IMR-90 (cell line): Measurements from ENCODE around the gene NACC2. TPM values are rescaled to one million over a fixed set of nuclear protein-coding genes. Genes with fewer than 3 reads are reported as not detected.

ENCODE experiments used
- ATAC-seq: fragments of 200-7000 bp; cut with Tn5 transposase; 2 replicates; pipeline ENCODE4 v1.9.1; 2020; ENCODE audit warnings: low read depth, mild to moderate bottlenecking, moderate library complexity
- BruUV-seq: library from RNA; stranded (reverse); fragments of 400-500 nt; replicated peaks from 2 replicates; lab custom pipeline; 2021; lab: Mats Ljungman, UMichigan
- CTCF ChIA-PET: fragments of 300-600 bp; formaldehyde crosslinking; extraction: SDS; loops from one replicate; lab custom pipeline; 2021; ENCODE audit warnings: antibody characterized with exemption; lab: Yijun Ruan, JAX
- POLR2A ChIA-PET: fragments of 300-600 bp; sonication (Branson Sonifier 250); formaldehyde crosslinking; loops from one replicate; lab custom pipeline; 2022; ENCODE audit warnings: antibody characterized with exemption; ENCODE audit not compliant: unreplicated experiment; lab: Charles Lee
- DNase-seq: peaks from one replicate; pipeline ENCODE4 v3.0.0; 2013
- H2AFZ ChIP-seq: replicated peaks from 2 replicates; pipeline ENCODE3; 2013; ENCODE audit warnings: low read length, mild to moderate bottlenecking; ENCODE audit not compliant: poor library complexity
- H2AK5ac ChIP-seq: 2 replicates; pipeline ENCODE4 v1.6.1; 2013; ENCODE audit warnings: low read depth, low read length, inconsistent platforms
- H2AK9ac ChIP-seq: replicated peaks from 2 replicates; pipeline ENCODE3; 2013; ENCODE audit warnings: mild to moderate bottlenecking, low read depth, low read length, moderate library complexity; ENCODE audit not compliant: poor library complexity
- H2BK120ac ChIP-seq: 2 replicates; pipeline ENCODE4 v1.6.1; 2013; ENCODE audit warnings: low read depth, low read length, inconsistent platforms
- H2BK15ac ChIP-seq: 3 replicates; pipeline ENCODE4 v1.6.1; 2013; ENCODE audit warnings: low read depth, low read length, inconsistent platforms
- H2BK20ac ChIP-seq: 2 replicates; pipeline ENCODE4 v1.6.1; 2013; ENCODE audit warnings: low read depth, mild to moderate bottlenecking, inconsistent platforms, low read length, moderate library complexity
- H2BK5ac ChIP-seq: 2 replicates; pipeline ENCODE4 v1.6.1; 2013; ENCODE audit warnings: mild to moderate bottlenecking, low read depth, low read length, inconsistent platforms; ENCODE audit not compliant: poor library complexity, severe bottlenecking
- H3K14ac ChIP-seq: replicated peaks from 2 replicates; pipeline ENCODE4 v1.6.1; 2013; ENCODE audit warnings: low read depth, low read length, inconsistent platforms
- H3K18ac ChIP-seq: 2 replicates; pipeline ENCODE4 v1.6.1; 2013; ENCODE audit warnings: low read depth, low read length, control low read depth
- H3K23ac ChIP-seq: 2 replicates; pipeline ENCODE4 v1.6.1; 2013; ENCODE audit warnings: low read depth, low read length, inconsistent platforms
- H3K27ac ChIP-seq: 2 replicates; pipeline ENCODE4 v1.5.1; 2013; ENCODE audit warnings: mild to moderate bottlenecking, control low read depth, low read length; ENCODE audit not compliant: insufficient read depth
- H3K27me3 ChIP-seq: 2 replicates; pipeline ENCODE4 v1.6.1; 2013; ENCODE audit warnings: low read length; ENCODE audit not compliant: control insufficient read depth, insufficient read depth
- H3K36me3 ChIP-seq: 2 replicates; pipeline ENCODE4 v1.6.1; 2013; ENCODE audit warnings: low read length, mixed read lengths; ENCODE audit not compliant: control insufficient read depth, insufficient read depth
- H3K4ac ChIP-seq: 2 replicates; pipeline ENCODE4 v1.6.1; 2013; ENCODE audit warnings: low read depth, low read length, inconsistent platforms
- H3K4me1 ChIP-seq: 2 replicates; pipeline ENCODE4 v1.6.1; 2013; ENCODE audit warnings: low read length, mixed read lengths; ENCODE audit not compliant: control insufficient read depth, insufficient read depth
- H3K4me2 ChIP-seq: 2 replicates; pipeline ENCODE4 v1.6.1; 2013; ENCODE audit warnings: low read depth, mild to moderate bottlenecking, control low read depth, low read length, moderate library complexity
- H3K4me3 ChIP-seq: 2 replicates; pipeline ENCODE4 v1.5.1; 2013; ENCODE audit warnings: low read depth, mild to moderate bottlenecking, control low read depth, low read length, moderate library complexity; ENCODE audit not compliant: insufficient read depth
- H3K56ac ChIP-seq: 2 replicates; pipeline ENCODE4 v1.6.1; 2013; ENCODE audit warnings: low read length, inconsistent platforms; ENCODE audit not compliant: insufficient read depth; ENCODE audit errors: extremely low read depth
- H3K79me1 ChIP-seq, 2 experiments: 2 replicates each; pipeline ENCODE4 v1.6.1; 2013; ENCODE audit warnings: low read length in 2 of 2, inconsistent platforms in 1 of 2, low read depth in 1 of 2
- H3K9ac ChIP-seq: 2 replicates; pipeline ENCODE4 v1.6.1; 2013; ENCODE audit warnings: low read depth, low read length, control low read depth
- H3K9me1 ChIP-seq: 2 replicates; pipeline ENCODE4 v1.6.1; 2013; ENCODE audit warnings: low read length, inconsistent platforms; ENCODE audit not compliant: insufficient read depth
- H3K9me3 ChIP-seq: 2 replicates; pipeline ENCODE4 v1.6.1; 2013; ENCODE audit warnings: low read length; ENCODE audit not compliant: control insufficient read depth, insufficient read depth
- H4K20me1 ChIP-seq: 2 replicates; pipeline ENCODE4 v1.6.1; 2013; ENCODE audit warnings: low read length, inconsistent platforms; ENCODE audit not compliant: insufficient read depth
- H4K5ac ChIP-seq: 2 replicates; pipeline ENCODE4 v1.6.1; 2013; ENCODE audit warnings: mild to moderate bottlenecking, low read depth, low read length, control low read depth
- H4K8ac ChIP-seq, 2 experiments: 2 replicates each; pipeline ENCODE4 v1.6.1; 2013; ENCODE audit warnings: low read depth in 2 of 2, low read length in 2 of 2, control low read depth in 1 of 2, inconsistent platforms in 1 of 2
- H4K91ac ChIP-seq: 2 replicates; pipeline ENCODE4 v1.6.1; 2013; ENCODE audit warnings: low read depth, low read length, inconsistent platforms; ENCODE audit not compliant: insufficient read depth
- BHLHE40 ChIP-seq: fragments of 150-350 bp; IDR thresholded peaks from 2 replicates; pipeline ENCODE4 v1.6.1; 2016; ENCODE audit warnings: mild to moderate bottlenecking, low read depth, low read length
- CEBPB ChIP-seq: IDR thresholded peaks from 2 replicates; pipeline ENCODE4 v1.6.1; 2012; ENCODE audit warnings: low read depth, low read length, improper control_type of control experiment
- CHD1 ChIP-seq: IDR thresholded peaks from 2 replicates; pipeline ENCODE4 v1.6.1; 2012; ENCODE audit warnings: low read depth, low read length, improper control_type of control experiment
- CTCF ChIP-seq: conservative IDR thresholded peaks from 2 replicates; pipeline ENCODE4 v1.5.1; 2012; ENCODE audit warnings: mild to moderate bottlenecking, low read depth, low read length, improper control_type of control experiment
- ELK1 ChIP-seq: fragments of 150-350 bp; IDR thresholded peaks from 2 replicates; pipeline ENCODE4 v1.6.1; 2016; ENCODE audit warnings: low read depth, mild to moderate bottlenecking, low read length, moderate library complexity, borderline replicate concordance
- FOS ChIP-seq: fragments of 150-350 bp; IDR thresholded peaks from 2 replicates; pipeline ENCODE4 v1.6.1; 2016; ENCODE audit warnings: low read depth, low read length
- MAFK ChIP-seq: IDR thresholded peaks from 2 replicates; pipeline ENCODE4 v1.6.1; 2012; ENCODE audit warnings: low read depth, low read length, improper control_type of control experiment
- MAZ ChIP-seq: IDR thresholded peaks from 2 replicates; pipeline ENCODE4 v1.6.1; 2012; ENCODE audit warnings: low read depth, mild to moderate bottlenecking, low read length, improper control_type of control experiment, moderate library complexity, borderline replicate concordance
- MXI1 ChIP-seq: IDR thresholded peaks from 2 replicates; pipeline ENCODE4 v1.6.1; 2012; ENCODE audit warnings: low read depth, mild to moderate bottlenecking, low read length, moderate library complexity, borderline replicate concordance
- NFE2L2 ChIP-seq: fragments of 150-350 bp; IDR thresholded peaks from 2 replicates; pipeline ENCODE4 v1.6.1; 2016; ENCODE audit warnings: low read depth, mild to moderate bottlenecking, low read length
- POLR2A ChIP-seq: IDR thresholded peaks from 2 replicates; pipeline ENCODE4 v1.6.1; 2012; ENCODE audit warnings: mild to moderate bottlenecking, low read depth, low read length
- RAD21 ChIP-seq: IDR thresholded peaks from 2 replicates; pipeline ENCODE4 v1.6.1; 2012; ENCODE audit warnings: low read length, improper control_type of control experiment
- RCOR1 ChIP-seq: IDR thresholded peaks from 2 replicates; pipeline ENCODE4 v1.6.1; 2012; ENCODE audit warnings: mild to moderate bottlenecking, low read length, improper control_type of control experiment; ENCODE audit not compliant: insufficient replicate concordance
- RFX5 ChIP-seq: IDR thresholded peaks from 2 replicates; pipeline ENCODE4 v1.8.0; 2012; ENCODE audit warnings: low read depth, mild to moderate bottlenecking, low read length, moderate library complexity
- SMC3 ChIP-seq: fragments of 150-350 bp; IDR thresholded peaks from 2 replicates; pipeline ENCODE4 v1.6.1; 2016; ENCODE audit warnings: low read depth, mild to moderate bottlenecking, antibody characterized with exemption, low read length, moderate library complexity
- WGBS, 2 experiments: methylation state at CpG; one replicate each; pipeline versions ENCODE4 v1.1.5 to v1.1.7; 2013; ENCODE audit warnings: missing lambda C conversion rate in 2 of 2; ENCODE audit not compliant: insufficient read length in 1 of 2; ENCODE audit errors: extremely low coverage in 2 of 2; 5-methylcytosine and 5-hydroxymethylcytosine counted together
- dilution Hi-C: fragments of 300-500 bp; cut with HindIII; formaldehyde crosslinking; loops from one replicate; pipeline ENCODE4 v1.14.3; 2018; ENCODE audit warnings: low sequenced_read_pairs; ENCODE audit not compliant: unreplicated experiment
- in situ Hi-C: fragments of 300-500 bp; cut with MboI; formaldehyde crosslinking; loops from 3 replicates; pipeline ENCODE4 v1.14.3; 2019; ENCODE audit warnings: low sequenced_read_pairs, inconsistent platforms, mixed read lengths
- intact Hi-C: fragments of 100-400 bp; cut with micrococcal nuclease; formaldehyde crosslinking; loops from 2 replicates; pipeline ENCODE4 v1.10.0; 2022
- polyA plus RNA-seq, 3 experiments: library from polyadenylated mRNA; depleted of rRNA; stranded (reverse); fragments of >200 nt; gene quantifications; 2 replicates each; pipeline ENCODE4 v1.2.3, GENCODE V29; 2012; ENCODE audit warnings: low replicate concordance in 1 of 3
- total RNA-seq: library from RNA; depleted of rRNA; stranded (reverse); fragments of >200 nt; gene quantifications from 2 replicates; pipeline ENCODE4 v1.2.3, GENCODE V29; 2012
- TF ChIP-seq, protein P1 (sequence below): fragments of 150-350 bp; IDR thresholded peaks from 2 replicates; pipeline ENCODE4 v1.6.1; 2017; ENCODE audit warnings: mild to moderate bottlenecking, antibody characterized with exemption, low read length, low read depth

Gene NACC2
- total and polyA plus RNA-seq, 2 of the 4 experiments (the other 2 are of a cell fraction) = 7.9 to 19.0 TPM

GRCh38 chr9:135984072-135984710, 110.9 kb downstream of the NACC2 start:
- no peaks in the 10 kb centered on the region for H3K9me3 ChIP-seq
- no peak overlapping the region for H3K4ac ChIP-seq
- POLR2A ChIA-PET = no interaction called here
- no peaks in the 10 kb centered on the region for H3K4me1 ChIP-seq
- H4K8ac ChIP-seq = no peak overlapping the region
- no peak overlapping the region for H2BK20ac ChIP-seq
- intact Hi-C loops = no loop called here
- DNase-seq (no peak), ATAC-seq (no peak)
- no peak overlapping the region for H2BK15ac ChIP-seq
- BruUV-seq = no TSS peak
- no peaks in the 10 kb centered on the region for H3K36me3 ChIP-seq
- H3K27ac ChIP-seq = no peak overlapping the region
- no peak overlapping the region for H3K4me2 ChIP-seq
- peaks cover 16% of the 10 kb centered on the region; the same call in 1 of the 2 replicates for H3K27me3 ChIP-seq
- peak overlapping the region; percentile 51 for H2AFZ ChIP-seq
- H3K4me3 ChIP-seq = no peak overlapping the region
- no peak overlapping the region for H3K14ac ChIP-seq
- no peak overlapping the region for H2AK9ac ChIP-seq
- no peak overlapping the region for H3K9ac ChIP-seq
- in situ Hi-C loops = no loop called here
- dilution Hi-C loops = no loop called here
- no peak overlapping the region for H3K56ac ChIP-seq
- H3K18ac ChIP-seq = no peak overlapping the region
- H3K9me1 ChIP-seq = no peaks in the 10 kb centered on the region
- H4K91ac ChIP-seq = no peak overlapping the region
- H2BK5ac ChIP-seq = no peak overlapping the region
- no peak overlapping the region for H2BK120ac ChIP-seq
- no peak overlapping the region for H4K5ac ChIP-seq
- CTCF ChIA-PET = interaction anchor here (0.9 kb wide), 1 partner anchor 125 kb away, joined by 3 read pairs; no protein-coding TSS in a partner anchor
- H2AK5ac ChIP-seq = no peak overlapping the region
- no peak for TF ChIP-seq MAFK
- no peak for TF ChIP-seq CHD1
- TF ChIP-seq RAD21 = no peak
- TF ChIP-seq, protein P1, sequence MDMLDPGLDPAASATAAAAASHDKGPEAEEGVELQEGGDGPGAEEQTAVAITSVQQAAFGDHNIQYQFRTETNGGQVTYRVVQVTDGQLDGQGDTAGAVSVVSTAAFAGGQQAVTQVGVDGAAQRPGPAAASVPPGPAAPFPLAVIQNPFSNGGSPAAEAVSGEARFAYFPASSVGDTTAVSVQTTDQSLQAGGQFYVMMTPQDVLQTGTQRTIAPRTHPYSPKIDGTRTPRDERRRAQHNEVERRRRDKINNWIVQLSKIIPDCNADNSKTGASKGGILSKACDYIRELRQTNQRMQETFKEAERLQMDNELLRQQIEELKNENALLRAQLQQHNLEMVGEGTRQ = no peak
- no peak for TF ChIP-seq MAZ
- TF ChIP-seq CTCF = no peak
- TF ChIP-seq NFE2L2 = no peak
- TF ChIP-seq SMC3 = no peak
- TF ChIP-seq POLR2A = no peak
- no peak for TF ChIP-seq ELK1
- TF ChIP-seq BHLHE40 = no peak
- TF ChIP-seq MXI1 = no peak
- no peak for TF ChIP-seq RFX5
- TF ChIP-seq FOS = no peak
- no peak for TF ChIP-seq RCOR1
- TF ChIP-seq CEBPB = no peak
- no peaks in the 10 kb centered on the region for H4K20me1 ChIP-seq
- 71% methylated on average over 13 of the region's 22 CpGs; no CpG with 5 or more reads in 1 of the 2 experiments for WGBS, 2 experiments
- no peak overlapping the region for H3K23ac ChIP-seq
- no peaks in the 10 kb centered on the region for H3K79me1 ChIP-seq
